GM12874 (cell line): ENCODE data around the gene RBFOX2.

Experiments used
- TF ChIP-seq, protein P1 (sequence below): IDR thresholded peaks from 2 replicates; pipeline ENCODE4 v1.5.1; 2011; ENCODE audit warnings: low read depth, mild to moderate bottlenecking, control low read depth, low read length, moderate library complexity; ENCODE audit not compliant: insufficient read depth

The RBFOX2 gene

DNA sequence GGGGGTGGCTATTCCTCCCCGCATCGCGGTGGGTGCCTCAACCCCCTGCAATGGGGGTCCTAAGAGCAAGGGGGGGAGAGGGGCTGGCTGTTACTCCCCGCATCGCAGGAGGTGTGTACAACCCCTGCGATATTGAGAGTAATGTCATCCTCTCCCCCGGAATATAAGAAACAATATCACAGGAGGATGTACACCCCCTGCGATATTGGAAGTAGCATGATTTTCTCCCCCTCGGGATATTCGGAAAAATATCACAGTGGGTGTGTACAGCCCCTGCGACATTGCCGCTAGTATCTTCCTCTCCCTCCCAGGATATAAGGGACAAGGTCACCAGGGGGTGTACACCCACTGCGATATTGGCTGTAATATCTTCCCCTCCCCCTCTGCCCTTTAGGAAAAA, 333.4 kb downstream of the RBFOX2 start:
- TF ChIP-seq, protein P1, sequence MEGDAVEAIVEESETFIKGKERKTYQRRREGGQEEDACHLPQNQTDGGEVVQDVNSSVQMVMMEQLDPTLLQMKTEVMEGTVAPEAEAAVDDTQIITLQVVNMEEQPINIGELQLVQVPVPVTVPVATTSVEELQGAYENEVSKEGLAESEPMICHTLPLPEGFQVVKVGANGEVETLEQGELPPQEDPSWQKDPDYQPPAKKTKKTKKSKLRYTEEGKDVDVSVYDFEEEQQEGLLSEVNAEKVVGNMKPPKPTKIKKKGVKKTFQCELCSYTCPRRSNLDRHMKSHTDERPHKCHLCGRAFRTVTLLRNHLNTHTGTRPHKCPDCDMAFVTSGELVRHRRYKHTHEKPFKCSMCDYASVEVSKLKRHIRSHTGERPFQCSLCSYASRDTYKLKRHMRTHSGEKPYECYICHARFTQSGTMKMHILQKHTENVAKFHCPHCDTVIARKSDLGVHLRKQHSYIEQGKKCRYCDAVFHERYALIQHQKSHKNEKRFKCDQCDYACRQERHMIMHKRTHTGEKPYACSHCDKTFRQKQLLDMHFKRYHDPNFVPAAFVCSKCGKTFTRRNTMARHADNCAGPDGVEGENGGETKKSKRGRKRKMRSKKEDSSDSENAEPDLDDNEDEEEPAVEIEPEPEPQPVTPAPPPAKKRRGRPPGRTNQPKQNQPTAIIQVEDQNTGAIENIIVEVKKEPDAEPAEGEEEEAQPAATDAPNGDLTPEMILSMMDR, result no peak

DNA sequence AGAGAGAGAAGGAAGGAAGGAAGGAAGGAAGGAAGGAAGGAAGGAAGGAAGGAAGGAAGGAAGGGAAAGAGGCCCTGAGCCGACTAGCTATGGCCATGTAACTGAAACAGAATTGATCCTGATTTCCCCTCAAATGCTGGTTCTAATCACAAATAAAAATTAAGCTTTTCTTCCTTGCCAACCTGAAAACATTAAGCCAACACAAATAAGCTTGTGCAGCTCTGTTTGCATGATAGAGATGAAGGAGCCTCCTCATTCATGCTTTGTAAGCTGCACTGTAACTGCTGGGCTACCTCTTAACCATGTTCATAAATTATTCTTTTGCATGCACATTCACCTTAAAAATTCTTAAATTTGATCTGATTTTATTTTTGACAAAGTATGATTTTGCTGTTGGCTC, 338.6 kb downstream of the RBFOX2 start:
- TF ChIP-seq, protein P1, result no peak

GRCh38 chr22:35688913-35689675, 339.5 kb downstream of the RBFOX2 start:
- TF ChIP-seq, protein P1, result no peak
